ENCODE measurements around the gene GRHL3. TPM values are rescaled to one million over a fixed set of nuclear protein-coding genes. Genes with fewer than 3 reads are reported as not detected.
A peak's percentile ranks its signal among the peaks of the same experiment; 100 is the strongest.

Gene GRHL3
- total RNA-seq, 1 donor from 2014 or later: 0.80 TPM

DNA sequence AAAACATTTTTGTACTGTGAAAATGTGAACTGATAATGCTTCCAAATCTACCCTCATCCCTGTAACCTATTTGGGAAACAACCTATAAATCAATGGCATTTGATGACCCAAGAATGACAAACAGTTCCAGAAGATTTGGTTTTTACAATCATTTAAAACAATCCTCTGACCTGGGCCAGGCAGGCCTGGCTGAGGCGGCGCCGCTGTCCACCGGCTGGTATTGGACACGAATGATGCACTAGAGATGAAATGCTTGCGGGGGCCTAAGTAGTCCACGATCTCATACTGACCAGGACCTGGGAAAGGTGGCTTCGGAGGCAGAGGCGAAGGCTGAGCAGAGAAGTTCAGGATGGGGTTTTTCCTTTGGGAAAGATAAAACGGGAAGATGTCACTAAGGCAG is 41.5 kb downstream of the GRHL3 start:
- no peak overlapping the region for H3K4me3 ChIP-seq
- ATAC-seq (no peak), DNase-seq (no peak)
- H3K4me1 ChIP-seq: peaks cover 15% of the 10 kb centered on the region
- H3K9me3 ChIP-seq: no peaks in the 10 kb centered on the region
- no peak overlapping the region for H3K27ac ChIP-seq
- H3K27me3 ChIP-seq (ENCODE audit: low read depth): no peaks in the 10 kb centered on the region
- intact Hi-C loops (cut with DNase I): no loop called here
- peaks cover 26% of the 10 kb centered on the region for H3K36me3 ChIP-seq
- TF ChIP-seq, protein P1, sequence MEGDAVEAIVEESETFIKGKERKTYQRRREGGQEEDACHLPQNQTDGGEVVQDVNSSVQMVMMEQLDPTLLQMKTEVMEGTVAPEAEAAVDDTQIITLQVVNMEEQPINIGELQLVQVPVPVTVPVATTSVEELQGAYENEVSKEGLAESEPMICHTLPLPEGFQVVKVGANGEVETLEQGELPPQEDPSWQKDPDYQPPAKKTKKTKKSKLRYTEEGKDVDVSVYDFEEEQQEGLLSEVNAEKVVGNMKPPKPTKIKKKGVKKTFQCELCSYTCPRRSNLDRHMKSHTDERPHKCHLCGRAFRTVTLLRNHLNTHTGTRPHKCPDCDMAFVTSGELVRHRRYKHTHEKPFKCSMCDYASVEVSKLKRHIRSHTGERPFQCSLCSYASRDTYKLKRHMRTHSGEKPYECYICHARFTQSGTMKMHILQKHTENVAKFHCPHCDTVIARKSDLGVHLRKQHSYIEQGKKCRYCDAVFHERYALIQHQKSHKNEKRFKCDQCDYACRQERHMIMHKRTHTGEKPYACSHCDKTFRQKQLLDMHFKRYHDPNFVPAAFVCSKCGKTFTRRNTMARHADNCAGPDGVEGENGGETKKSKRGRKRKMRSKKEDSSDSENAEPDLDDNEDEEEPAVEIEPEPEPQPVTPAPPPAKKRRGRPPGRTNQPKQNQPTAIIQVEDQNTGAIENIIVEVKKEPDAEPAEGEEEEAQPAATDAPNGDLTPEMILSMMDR (IDR thresholded peaks at IDR 0.05): no peak

DNA sequence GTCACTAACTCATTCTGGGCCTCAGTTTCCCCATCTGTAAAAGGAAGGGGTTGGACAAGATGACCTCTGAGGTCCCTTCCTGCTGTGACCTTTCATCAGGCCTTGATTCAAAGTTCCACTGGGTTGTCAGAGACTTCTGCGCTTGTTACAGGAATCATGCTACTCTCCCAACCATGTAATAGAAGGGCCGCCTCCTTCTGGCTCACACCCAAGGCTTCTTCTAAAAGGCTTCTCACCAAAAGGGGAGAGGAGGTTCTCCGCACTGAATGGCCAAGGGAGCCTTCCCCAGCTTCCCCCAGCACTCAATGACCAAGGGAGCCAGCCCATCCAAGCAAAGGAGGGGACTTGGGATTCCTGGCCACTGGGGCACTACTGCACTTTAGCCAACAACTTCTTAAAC is 42.7 kb downstream of the GRHL3 start:
- TF ChIP-seq, protein P1 (IDR thresholded peaks at IDR 0.05): no peak
- Histone ChIP-seq H3K27ac (no peak overlapping the region), H3K36me3 (peaks cover 22% of the 10 kb centered on the region), H3K9me3 (no peaks in the 10 kb centered on the region), H3K4me1 (peaks cover 15% of the 10 kb centered on the region), H3K4me3 (no peak overlapping the region), H3K27me3 (ENCODE audit: low read depth) (no peaks in the 10 kb centered on the region)
- intact Hi-C loops (cut with DNase I): no loop called here
- DNase-seq: no peak
- no peak for ATAC-seq

DNA sequence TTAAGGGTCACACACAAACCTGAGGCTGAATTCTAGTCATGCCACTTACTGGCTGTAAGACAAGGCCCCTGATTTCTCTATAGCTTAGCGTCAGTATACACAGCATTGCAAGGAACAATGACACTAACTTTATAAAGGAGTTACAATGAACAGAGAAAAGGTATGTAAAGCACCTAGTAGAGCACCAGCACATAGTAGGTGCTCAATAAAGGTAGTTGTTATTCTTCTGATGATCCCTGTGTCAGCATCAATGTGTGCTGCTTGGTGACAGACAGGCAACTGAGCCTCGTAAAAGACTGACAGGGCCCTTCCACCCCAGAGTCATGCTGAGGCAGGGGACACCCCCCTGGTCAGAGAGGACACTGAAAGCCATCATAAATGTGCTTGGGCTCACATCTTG is 43.2 kb downstream of the GRHL3 start:
- Histone ChIP-seq H3K27ac (no peak overlapping the region), H3K9me3 (no peaks in the 10 kb centered on the region), H3K4me1 (peaks cover 15% of the 10 kb centered on the region), H3K27me3 (ENCODE audit: low read depth) (no peaks in the 10 kb centered on the region), H3K4me3 (no peak overlapping the region), H3K36me3 (peaks cover 20% of the 10 kb centered on the region)
- intact Hi-C loops (cut with DNase I): no loop called here
- ATAC-seq: no peak
- TF ChIP-seq, protein P1 (IDR thresholded peaks at IDR 0.05): no peak
- DNase-seq: no peak

DNA sequence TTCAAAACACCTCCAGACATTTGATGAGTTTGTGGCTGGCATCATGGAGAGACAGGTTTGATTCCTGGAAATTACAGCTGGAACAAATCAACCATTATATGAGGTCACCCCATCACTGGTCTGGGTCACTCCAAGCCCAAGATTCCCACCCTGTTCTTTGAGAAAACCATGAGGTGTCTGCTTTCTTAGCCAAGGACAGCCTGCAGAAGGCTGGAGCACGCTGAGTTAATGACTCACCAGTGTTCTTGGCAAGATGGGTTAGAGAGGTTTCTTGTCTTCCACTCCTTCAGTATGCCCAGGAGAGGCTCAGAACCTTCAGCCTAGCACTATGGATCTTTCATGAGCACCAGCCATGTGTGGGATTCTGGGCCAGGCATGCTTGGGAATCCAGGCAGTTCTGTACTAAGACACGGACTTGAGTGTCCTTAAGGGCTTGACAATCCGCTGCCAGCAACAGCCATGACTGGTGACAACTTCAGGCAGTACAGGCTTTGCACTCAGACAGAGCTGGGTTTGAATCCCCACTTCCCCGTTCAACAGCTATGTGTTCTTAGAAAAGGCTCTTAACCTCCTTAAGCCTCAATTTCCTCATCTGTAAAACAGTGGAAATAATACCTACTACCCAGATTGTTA is 43.9 kb downstream of the GRHL3 start:
- Histone ChIP-seq H3K36me3 (peaks cover 14% of the 10 kb centered on the region), H3K4me3 (no peak overlapping the region), H3K27ac (no peak overlapping the region), H3K9me3 (no peaks in the 10 kb centered on the region), H3K27me3 (ENCODE audit: low read depth) (no peaks in the 10 kb centered on the region), H3K4me1 (peaks cover 15% of the 10 kb centered on the region)
- DNase-seq: no peak
- intact Hi-C loops (cut with DNase I): no loop called here
- TF ChIP-seq, protein P1 (IDR thresholded peaks at IDR 0.05): no peak
- peak in 1 of 2 donors; percentile 25 for ATAC-seq

DNA sequence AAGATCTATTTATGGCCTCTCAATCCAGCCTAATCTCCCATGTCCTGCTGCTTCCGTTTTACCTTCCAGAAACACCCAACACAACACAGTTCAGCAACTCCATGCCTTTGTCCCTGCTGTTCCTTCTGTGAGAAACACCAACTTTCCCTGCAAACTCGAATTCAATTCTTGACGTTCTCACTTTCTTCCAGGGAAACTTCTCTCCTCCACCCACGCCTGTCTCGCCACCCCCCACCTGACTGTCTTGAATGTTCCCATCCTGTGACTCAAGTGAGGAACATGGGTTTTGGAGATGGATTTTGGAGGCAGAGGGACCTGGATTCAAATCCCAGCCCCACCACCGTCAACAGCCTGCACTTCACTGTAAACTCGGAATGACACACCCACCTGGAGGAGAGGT is 44.8 kb downstream of the GRHL3 start:
- no peak for DNase-seq
- Histone ChIP-seq H3K27ac (no peak overlapping the region), H3K27me3 (ENCODE audit: low read depth) (no peaks in the 10 kb centered on the region), H3K4me3 (no peak overlapping the region), H3K36me3 (peaks cover 5% of the 10 kb centered on the region), H3K4me1 (peaks cover 15% of the 10 kb centered on the region), H3K9me3 (no peaks in the 10 kb centered on the region)
- intact Hi-C loops (cut with DNase I): no loop called here
- TF ChIP-seq, protein P1 (IDR thresholded peaks at IDR 0.05): no peak
- no peak for ATAC-seq

Data from lower lobe of right lung (tissue), 2 donors.